Neuron (in vitro differentiated cells): Measurements from ENCODE around the gene WWC1.

ENCODE experiments used
- H2AFZ ChIP-seq: one replicate; pipeline ENCODE4 v1.6.1; 2013; ENCODE audit warnings: low read depth, mild to moderate bottlenecking, inconsistent platforms, low read length, moderate library complexity
- H3K27me3 ChIP-seq: one replicate; pipeline ENCODE4 v1.6.1; 2013; ENCODE audit warnings: low read length; ENCODE audit not compliant: insufficient read depth
- H3K36me3 ChIP-seq: one replicate; pipeline ENCODE4 v1.6.1; 2013; ENCODE audit warnings: low read length; ENCODE audit not compliant: insufficient read depth
- H3K4me1 ChIP-seq: one replicate; pipeline ENCODE4 v1.6.1; 2013; ENCODE audit warnings: low read length; ENCODE audit not compliant: insufficient read depth
- H3K4me3 ChIP-seq: 2 replicates; pipeline ENCODE4 v1.5.1; 2013; ENCODE audit warnings: mild to moderate bottlenecking, low read length, moderate library complexity
- H3K9me3 ChIP-seq: one replicate; pipeline ENCODE4 v1.6.1; 2013; ENCODE audit warnings: low read length

Gene WWC1

DNA sequence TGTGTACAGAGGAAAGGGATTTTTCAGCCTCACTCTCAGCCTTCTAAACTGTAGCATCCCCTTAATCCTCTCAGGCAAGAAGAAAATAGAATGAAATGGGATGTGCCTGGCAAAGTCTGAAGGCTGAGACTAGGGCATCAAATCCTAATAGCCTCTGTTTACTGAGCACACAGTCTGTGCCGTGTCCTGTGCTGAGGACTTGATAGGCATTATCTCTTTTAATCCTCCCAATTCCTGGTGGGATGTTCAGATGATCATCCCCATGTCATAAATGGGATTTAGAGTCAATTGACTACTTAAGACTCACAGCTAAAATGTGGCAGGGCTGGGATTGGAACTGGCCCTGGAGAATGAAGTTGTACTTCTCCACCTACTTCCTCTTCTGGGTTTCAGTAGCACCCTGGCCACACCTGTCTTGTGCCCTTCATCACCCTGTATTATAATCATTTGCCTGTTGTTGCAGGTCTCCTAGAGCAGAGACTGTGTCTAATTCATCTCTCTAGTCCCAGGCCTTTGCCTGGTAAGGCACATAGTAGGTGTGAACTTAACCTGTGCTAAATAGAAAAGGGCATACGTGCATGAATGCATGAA lies 81.0 kb downstream of the WWC1 start:
- Histone ChIP-seq H3K4me1 (no peaks in the 10 kb centered on the region), H3K9me3 (no peaks in the 10 kb centered on the region), H3K27me3 (no peaks in the 10 kb centered on the region), H2AFZ (no peak overlapping the region), H3K4me3 (no peak overlapping the region), H3K36me3 (peaks cover 3% of the 10 kb centered on the region)

DNA sequence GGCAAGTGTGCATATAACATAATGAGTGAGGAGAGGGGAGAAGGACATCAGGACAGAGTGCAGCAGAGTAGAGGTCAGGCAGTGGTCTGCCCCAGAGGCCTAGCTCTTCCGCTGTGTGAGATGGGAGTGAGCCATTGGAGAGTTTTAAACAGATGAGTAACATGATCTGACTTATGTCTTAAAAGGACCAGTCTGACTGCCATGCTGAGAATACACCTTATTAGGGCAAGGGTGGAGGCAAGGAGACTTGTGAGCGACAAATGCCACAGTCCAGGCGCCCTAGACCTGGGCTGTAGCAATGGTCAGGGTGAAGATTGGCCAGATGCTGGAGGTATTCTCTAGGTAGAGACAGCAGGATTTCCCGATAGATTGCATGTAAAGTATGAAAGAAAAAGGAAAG lies 83.1 kb downstream of the WWC1 start:
- Histone ChIP-seq H3K27me3 (no peaks in the 10 kb centered on the region), H3K36me3 (peaks cover 7% of the 10 kb centered on the region), H2AFZ (no peak overlapping the region), H3K4me1 (no peaks in the 10 kb centered on the region), H3K4me3 (no peak overlapping the region), H3K9me3 (no peaks in the 10 kb centered on the region)

DNA sequence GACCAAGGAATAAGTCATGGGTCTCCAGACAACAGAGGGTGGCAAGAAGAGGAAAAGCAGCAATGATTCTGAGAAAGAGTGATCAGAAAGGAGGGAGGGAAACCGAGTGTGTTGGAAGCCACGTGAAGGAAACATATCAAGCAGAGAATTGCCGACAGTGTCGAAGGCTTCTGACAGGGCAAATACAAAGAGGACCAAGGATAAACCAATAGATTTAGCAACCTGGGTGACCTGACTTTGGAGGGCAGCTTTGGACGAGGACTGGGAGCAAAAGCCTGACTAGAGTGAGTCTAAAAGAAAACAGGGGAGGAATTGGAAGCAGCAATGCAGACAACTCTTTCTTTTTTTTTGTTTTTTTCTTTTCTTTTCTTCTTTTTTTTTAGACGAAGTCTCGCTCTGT lies 83.8 kb downstream of the WWC1 start:
- no peak overlapping the region for H3K4me3 ChIP-seq
- H3K27me3 ChIP-seq, result no peaks in the 10 kb centered on the region
- no peaks in the 10 kb centered on the region for H3K9me3 ChIP-seq
- no peak overlapping the region for H2AFZ ChIP-seq
- peaks cover 7% of the 10 kb centered on the region for H3K36me3 ChIP-seq
- H3K4me1 ChIP-seq, result no peaks in the 10 kb centered on the region

DNA sequence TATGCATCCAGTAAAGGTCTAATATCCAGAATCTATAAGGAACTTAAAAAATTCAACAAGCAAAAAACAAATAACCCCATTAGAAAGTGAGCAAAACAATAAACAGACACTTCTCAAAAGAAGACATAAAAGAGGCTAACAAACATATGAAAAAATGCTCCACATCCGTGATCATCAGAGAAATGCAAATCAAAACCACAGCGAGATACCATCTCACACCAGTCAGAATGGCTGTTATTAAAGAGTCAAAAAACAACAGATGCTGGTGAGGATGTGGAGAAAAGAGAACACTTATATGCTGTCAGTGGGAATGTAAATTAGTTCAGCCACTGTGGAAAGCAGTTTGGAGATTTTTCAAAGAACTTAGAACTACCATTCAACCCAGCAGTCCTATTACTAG lies 86.1 kb downstream of the WWC1 start:
- H3K27me3 ChIP-seq, result no peaks in the 10 kb centered on the region
- peaks cover 4% of the 10 kb centered on the region for H3K36me3 ChIP-seq
- no peak overlapping the region for H3K4me3 ChIP-seq
- H3K9me3 ChIP-seq, result no peaks in the 10 kb centered on the region
- H3K4me1 ChIP-seq, result no peaks in the 10 kb centered on the region
- H2AFZ ChIP-seq, result no peak overlapping the region

DNA sequence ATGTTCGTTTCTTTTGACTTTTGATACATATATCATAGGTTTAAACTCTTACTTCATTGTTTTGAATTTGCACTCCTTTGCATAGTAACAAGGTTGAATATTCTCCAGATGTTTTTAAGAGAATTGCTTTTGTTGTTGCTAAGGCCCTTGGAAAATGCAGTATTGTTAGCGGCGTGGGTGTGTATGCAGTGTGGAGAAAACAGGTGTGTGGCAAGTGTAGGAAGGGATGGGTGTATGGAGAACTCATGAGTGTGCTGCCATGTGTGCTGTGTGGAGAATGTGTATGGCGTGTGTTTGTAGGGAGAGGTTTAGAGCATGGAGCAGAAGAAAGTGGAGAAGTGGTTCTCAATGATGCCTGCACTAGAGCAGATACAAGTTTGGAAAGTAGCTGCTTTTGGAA lies 87.3 kb downstream of the WWC1 start:
- no peak overlapping the region for H2AFZ ChIP-seq
- no peaks in the 10 kb centered on the region for H3K9me3 ChIP-seq
- H3K36me3 ChIP-seq, result peaks cover 4% of the 10 kb centered on the region
- no peak overlapping the region for H3K4me3 ChIP-seq
- H3K4me1 ChIP-seq, result no peaks in the 10 kb centered on the region
- no peaks in the 10 kb centered on the region for H3K27me3 ChIP-seq

DNA sequence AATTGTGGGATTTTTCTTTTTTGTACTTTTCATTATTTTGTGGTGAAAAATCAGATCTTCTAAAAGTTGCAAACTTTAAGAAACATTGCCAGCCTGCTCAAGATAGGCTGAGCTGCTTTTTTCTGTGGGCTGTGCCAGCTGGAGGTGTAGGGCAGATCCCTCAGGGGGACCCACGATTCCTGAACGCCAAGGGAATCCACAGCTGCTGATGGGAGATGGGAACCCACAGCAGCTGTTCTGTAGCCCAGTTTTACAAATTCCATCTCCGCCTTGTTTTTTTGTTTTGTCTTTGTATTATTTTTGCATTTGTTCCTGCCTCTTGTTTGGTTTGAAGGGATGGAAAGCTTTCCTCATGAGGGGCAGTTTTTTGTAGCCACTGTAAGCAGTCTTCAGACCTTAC lies 91.0 kb downstream of the WWC1 start:
- no peak overlapping the region for H3K4me3 ChIP-seq
- H3K36me3 ChIP-seq, result peaks cover 24% of the 10 kb centered on the region
- peaks cover 7% of the 10 kb centered on the region for H3K9me3 ChIP-seq
- no peaks in the 10 kb centered on the region for H3K4me1 ChIP-seq
- H3K27me3 ChIP-seq, result no peaks in the 10 kb centered on the region
- H2AFZ ChIP-seq, result no peak overlapping the region

DNA sequence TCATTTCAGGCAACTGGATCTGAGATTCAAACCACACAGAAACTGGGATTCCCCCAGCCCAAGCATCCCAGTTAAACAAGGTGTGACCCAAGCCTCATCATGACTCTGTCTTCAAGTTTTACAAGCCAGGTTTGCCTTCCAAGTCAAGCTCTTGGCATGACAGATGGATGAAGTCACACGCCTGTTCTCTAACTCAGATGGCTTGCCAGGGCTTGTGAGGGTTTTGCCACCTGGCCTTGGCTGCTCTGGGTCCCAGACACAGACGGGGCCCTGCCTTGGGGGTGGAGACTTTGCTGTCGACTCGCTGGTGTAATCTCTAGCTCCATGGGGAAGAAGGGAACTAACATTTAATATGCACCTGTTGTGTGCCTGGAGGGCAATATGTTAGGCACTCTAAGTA lies 99.0 kb downstream of the WWC1 start:
- Histone ChIP-seq H2AFZ (no peak overlapping the region), H3K4me3 (no peak overlapping the region), H3K4me1 (no peaks in the 10 kb centered on the region), H3K9me3 (no peaks in the 10 kb centered on the region), H3K36me3 (peaks cover 36% of the 10 kb centered on the region), H3K27me3 (no peaks in the 10 kb centered on the region)

DNA sequence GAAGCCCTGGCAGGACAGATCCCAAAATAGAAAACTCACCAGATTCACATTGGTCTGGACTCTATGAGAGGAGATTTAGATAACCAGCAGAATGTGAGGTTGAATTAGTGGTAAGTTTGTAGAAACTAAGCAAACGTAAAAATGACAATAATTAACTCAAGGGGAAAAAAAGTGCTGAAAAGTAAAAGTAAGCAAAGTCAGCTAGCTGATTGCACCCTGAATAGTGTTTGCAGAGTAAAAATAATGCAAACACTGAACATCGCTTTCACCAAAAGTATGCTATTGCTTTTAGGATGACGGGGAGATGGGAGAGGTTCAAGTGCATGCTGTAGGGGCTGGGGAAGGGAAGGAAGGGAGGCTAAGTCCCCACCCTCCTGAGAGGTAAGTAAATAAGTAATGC lies 102.3 kb downstream of the WWC1 start:
- Histone ChIP-seq H3K9me3 (no peaks in the 10 kb centered on the region), H3K4me1 (no peaks in the 10 kb centered on the region), H2AFZ (no peak overlapping the region), H3K4me3 (no peak overlapping the region), H3K36me3 (peaks cover 26% of the 10 kb centered on the region), H3K27me3 (no peaks in the 10 kb centered on the region)

DNA sequence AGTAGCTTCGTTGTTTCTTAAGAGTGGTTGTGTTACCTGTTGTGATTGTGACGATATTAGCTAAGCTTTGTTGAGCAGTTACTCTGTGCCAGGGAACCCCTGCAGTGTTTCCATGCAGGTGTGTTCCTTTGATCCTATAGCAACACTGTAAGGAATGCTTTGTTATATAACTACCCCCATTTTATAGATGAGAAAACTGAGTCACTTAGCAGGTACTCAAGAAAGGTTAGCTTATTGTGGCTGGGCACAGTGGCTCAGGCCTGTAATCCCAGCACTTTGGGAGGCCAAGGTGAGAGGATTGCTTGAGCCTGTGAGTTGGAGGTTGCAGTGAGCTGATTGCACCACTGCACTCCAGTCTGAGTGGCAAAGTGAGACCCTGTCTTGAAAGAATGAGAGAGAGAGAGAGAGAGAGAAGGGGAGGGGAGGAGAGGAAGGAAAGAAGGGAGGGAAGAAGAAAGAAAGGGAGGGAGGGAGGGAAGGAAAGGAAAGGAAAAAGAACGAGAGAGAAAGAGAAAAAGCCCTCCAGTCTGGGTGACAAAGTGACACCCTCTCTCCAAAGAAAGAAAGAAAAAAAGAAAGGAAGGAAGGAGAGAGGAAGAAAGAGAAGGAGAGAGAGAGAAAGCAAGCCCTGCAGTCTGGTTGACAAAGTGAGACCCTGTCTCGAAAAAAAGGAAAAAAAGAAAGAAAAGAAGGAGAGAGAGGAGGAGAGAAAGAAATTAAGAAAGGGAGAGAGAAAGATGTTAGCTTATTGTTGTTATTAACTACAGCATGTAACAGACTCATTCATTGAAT lies 109.2 kb downstream of the WWC1 start:
- Histone ChIP-seq H3K4me3 (no peak overlapping the region), H3K4me1 (peaks cover 16% of the 10 kb centered on the region), H3K27me3 (no peaks in the 10 kb centered on the region), H3K9me3 (no peaks in the 10 kb centered on the region), H2AFZ (no peak overlapping the region), H3K36me3 (peaks cover 28% of the 10 kb centered on the region)

DNA sequence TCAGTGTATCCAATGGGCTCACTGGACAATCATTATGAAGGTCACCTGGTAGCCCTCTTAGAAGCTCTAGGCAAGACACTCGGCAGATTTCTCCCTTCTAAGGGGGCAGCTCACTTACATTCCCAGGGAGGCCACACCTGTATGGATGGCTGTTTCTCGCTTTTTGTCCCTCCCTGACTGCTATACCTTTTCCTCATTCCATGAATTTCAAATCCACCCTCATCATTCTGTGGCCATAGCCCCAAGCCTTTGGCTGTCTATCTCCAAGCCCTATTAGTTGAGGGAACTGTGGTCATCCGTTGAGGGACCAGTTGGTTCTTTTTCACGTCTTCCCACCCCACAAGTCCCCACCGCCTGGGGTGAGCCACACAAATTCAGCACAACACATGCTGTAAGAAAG lies 109.8 kb downstream of the WWC1 start:
- no peaks in the 10 kb centered on the region for H3K27me3 ChIP-seq
- no peak overlapping the region for H3K4me3 ChIP-seq
- H3K4me1 ChIP-seq, result peaks cover 16% of the 10 kb centered on the region
- H3K36me3 ChIP-seq, result peaks cover 30% of the 10 kb centered on the region
- no peak overlapping the region for H2AFZ ChIP-seq
- no peaks in the 10 kb centered on the region for H3K9me3 ChIP-seq

DNA sequence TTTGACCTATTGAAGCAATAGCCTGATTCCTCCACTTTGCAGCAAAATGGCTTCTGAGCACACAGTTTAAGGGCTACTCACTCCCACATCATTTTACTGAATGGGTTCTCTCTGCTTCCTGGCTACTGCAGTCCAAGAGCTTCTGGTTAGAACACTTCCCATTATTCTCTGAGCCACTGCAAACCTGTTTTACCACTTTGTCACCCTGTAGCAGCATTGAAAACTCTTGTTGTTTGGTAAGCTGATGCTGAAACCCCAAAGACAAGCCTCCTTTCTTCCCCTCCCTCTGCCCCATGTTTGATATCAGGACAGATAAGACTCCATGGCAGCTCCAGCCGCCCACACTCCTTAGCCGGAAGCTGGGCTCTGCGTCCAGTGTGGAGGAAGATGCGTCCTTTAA lies 110.4 kb downstream of the WWC1 start:
- Histone ChIP-seq H2AFZ (no peak overlapping the region), H3K36me3 (peaks cover 32% of the 10 kb centered on the region), H3K4me3 (no peak overlapping the region)

DNA sequence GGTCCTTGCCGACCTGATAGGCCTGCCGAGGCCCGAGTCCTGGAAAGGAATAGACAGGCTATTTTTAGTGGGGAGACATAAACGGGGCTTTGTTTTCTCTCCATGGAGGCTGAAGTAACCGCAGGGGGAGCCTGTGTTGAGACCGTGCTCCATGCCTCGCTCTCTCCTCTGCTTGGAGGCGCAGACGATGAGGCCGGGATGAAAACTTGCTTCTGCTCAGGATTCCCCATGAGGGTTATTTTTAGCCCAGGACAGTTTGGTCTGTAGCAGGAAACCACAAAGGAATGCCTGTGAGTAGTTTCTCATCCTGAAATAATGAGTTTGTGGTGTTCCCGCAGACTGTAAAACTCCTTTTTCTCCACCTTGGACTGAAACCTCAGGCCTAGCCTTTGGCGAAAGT lies 112.9 kb downstream of the WWC1 start:
- H3K27me3 ChIP-seq, result no peaks in the 10 kb centered on the region
- H3K36me3 ChIP-seq, result peaks cover 30% of the 10 kb centered on the region
- no peak overlapping the region for H3K4me3 ChIP-seq
- no peaks in the 10 kb centered on the region for H3K9me3 ChIP-seq
- no peak overlapping the region for H2AFZ ChIP-seq
- peaks cover 16% of the 10 kb centered on the region for H3K4me1 ChIP-seq

More for the DNA sequence above, 110.4 kb downstream of the WWC1 start:
- H3K9me3 ChIP-seq, result no peaks in the 10 kb centered on the region
- no peaks in the 10 kb centered on the region for H3K27me3 ChIP-seq
- peaks cover 16% of the 10 kb centered on the region for H3K4me1 ChIP-seq

DNA sequence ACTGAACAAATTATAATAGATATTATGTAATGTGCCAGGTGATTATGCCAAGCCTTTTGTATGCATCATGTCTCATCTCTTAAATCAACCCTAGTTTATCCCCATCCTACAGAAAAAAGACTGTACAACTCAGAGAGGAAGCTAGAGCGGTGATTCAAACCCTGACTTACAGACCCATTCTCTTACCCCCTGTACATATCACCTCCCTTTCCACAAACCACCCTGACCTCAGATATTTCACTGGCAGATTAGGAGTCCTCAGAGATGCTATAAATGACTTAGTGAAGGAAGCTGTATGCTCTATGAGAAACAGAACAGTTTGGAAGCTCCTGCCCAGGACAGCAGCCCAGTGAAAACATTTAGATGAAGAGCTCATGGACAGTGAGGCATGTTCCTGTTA lies 115.8 kb downstream of the WWC1 start:
- Histone ChIP-seq H3K4me1 (peaks cover 16% of the 10 kb centered on the region), H3K4me3 (no peak overlapping the region), H2AFZ (no peak overlapping the region), H3K9me3 (no peaks in the 10 kb centered on the region), H3K27me3 (no peaks in the 10 kb centered on the region), H3K36me3 (peaks cover 43% of the 10 kb centered on the region)
